ENCODE results near the gene CNKSR1.

- no peak for TF ChIP-seq CTCF (optimal IDR thresholded peaks at IDR 0.05 in 1 of 3, IDR thresholded peaks at IDR 0.05 in 1 of 3, conservative IDR thresholded peaks at IDR 0.05 in 1 of 3; ENCODE audit: extremely low read depth in 1 of 3, insufficient read depth in 2 of 3, low read length in 3 of 3)
- no peak for TF ChIP-seq EZH2 (IDR thresholded peaks at IDR 0.05; ENCODE audit: low read length)
Observed at GRCh38 chr1:26158908-26159742, 18.2 kb upstream of the CNKSR1 start, which contains the start of gene FAM110D.

All from keratinocyte (primary cell).